HCT116 (cell line): ENCODE measurements around the gene RAP2A.

Experiments used
- EGR1 ChIP-seq: IDR thresholded peaks from 2 replicates; pipeline ENCODE4 v1.6.1; 2012; ENCODE audit warnings: low read depth
- ELF1 ChIP-seq: IDR thresholded peaks from 2 replicates; pipeline ENCODE4 v1.6.1; 2012; ENCODE audit warnings: low read depth, borderline replicate concordance
- EZH2 ChIP-seq: fragments of 200-600 bp; sonication (generic); IDR thresholded peaks from 2 replicates; pipeline ENCODE4 v1.6.1; 2017; ENCODE audit warnings: antibody characterized with exemption, mixed run types
- EZH2phosphoT487 ChIP-seq: fragments of 200-600 bp; IDR thresholded peaks from 2 replicates; pipeline ENCODE4 v1.6.1; 2018; ENCODE audit warnings: antibody characterized with exemption, borderline replicate concordance
- POLR2A ChIP-seq: IDR thresholded peaks from 2 replicates; pipeline ENCODE4 v1.7.0; 2011; ENCODE audit warnings: borderline replicate concordance; ENCODE audit not compliant: insufficient read depth, insufficient read length; ENCODE audit errors: extremely low read depth
- POLR2AphosphoS5 ChIP-seq: IDR thresholded peaks from 2 replicates; pipeline ENCODE4 v1.6.1; 2011; ENCODE audit warnings: mild to moderate bottlenecking, low read depth, low read length, moderate library complexity
- RAD21 ChIP-seq: IDR thresholded peaks from 2 replicates; pipeline ENCODE4 v1.6.1; 2012; ENCODE audit warnings: low read depth, mild to moderate bottlenecking
- SRF ChIP-seq: IDR thresholded peaks from 2 replicates; pipeline ENCODE4 v1.6.1; 2012; ENCODE audit warnings: low read depth
- TCF7L2 ChIP-seq: IDR thresholded peaks from 2 replicates; pipeline ENCODE4 v1.7.0; 2011; ENCODE audit warnings: borderline replicate concordance, inconsistent platforms; ENCODE audit not compliant: insufficient read depth, insufficient read length; ENCODE audit errors: extremely low read depth
- TF ChIP-seq, protein P1 (sequence below), 3 experiments: fragments of 200-600 bp in 1 of 3; sonication (generic) in 1 of 3; IDR thresholded peaks in 2 of 3; conservative IDR thresholded peaks in 1 of 3; 2 replicates each; pipeline ENCODE4 v1.5.1; 2012 to 2017; ENCODE audit warnings: low read depth in 2 of 3, low read length in 2 of 3, antibody characterized with exemption in 1 of 3, borderline replicate concordance in 1 of 3, control low read depth in 1 of 3, mild to moderate bottlenecking in 1 of 3, mixed read lengths in 1 of 3, mixed run types in 1 of 3, moderate library complexity in 1 of 3; ENCODE audit not compliant: insufficient read depth in 1 of 3
- TF ChIP-seq, protein P2 (sequence below): IDR thresholded peaks from 2 replicates; pipeline ENCODE4 v1.6.1; 2012; ENCODE audit warnings: low read depth

DNA sequence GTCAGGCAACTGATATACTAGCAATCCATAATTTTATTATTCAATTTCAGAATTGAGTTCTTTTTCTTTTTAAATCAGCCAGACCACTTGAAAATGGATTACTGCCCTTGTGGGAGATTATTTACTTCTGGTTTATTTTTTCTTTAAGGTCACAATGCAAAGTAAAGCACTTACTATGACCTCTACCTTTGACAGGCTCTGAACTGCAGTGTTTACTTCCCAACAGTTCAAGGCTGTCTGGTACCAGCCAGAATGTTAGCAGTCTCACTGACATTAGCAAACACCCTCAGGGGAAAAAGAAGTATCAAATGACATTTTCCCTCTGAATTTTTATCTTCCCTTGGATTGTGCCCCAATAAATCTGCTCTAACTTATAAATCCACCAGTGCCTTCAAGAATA, 57.5 kb downstream of the RAP2A start:
- TF ChIP-seq, protein P1, sequence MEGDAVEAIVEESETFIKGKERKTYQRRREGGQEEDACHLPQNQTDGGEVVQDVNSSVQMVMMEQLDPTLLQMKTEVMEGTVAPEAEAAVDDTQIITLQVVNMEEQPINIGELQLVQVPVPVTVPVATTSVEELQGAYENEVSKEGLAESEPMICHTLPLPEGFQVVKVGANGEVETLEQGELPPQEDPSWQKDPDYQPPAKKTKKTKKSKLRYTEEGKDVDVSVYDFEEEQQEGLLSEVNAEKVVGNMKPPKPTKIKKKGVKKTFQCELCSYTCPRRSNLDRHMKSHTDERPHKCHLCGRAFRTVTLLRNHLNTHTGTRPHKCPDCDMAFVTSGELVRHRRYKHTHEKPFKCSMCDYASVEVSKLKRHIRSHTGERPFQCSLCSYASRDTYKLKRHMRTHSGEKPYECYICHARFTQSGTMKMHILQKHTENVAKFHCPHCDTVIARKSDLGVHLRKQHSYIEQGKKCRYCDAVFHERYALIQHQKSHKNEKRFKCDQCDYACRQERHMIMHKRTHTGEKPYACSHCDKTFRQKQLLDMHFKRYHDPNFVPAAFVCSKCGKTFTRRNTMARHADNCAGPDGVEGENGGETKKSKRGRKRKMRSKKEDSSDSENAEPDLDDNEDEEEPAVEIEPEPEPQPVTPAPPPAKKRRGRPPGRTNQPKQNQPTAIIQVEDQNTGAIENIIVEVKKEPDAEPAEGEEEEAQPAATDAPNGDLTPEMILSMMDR (IDR thresholded peaks at IDR 0.05 in 2 of 3, conservative IDR thresholded peaks at IDR 0.05 in 1 of 3; ENCODE audit: borderline replicate concordance in 1 of 3, insufficient read depth in 1 of 3, low read depth in 2 of 3, low read length in 2 of 3) = no peak
- TF ChIP-seq POLR2A = no peak
- TF ChIP-seq TCF7L2 = no peak
- TF ChIP-seq EZH2 = no peak
- TF ChIP-seq ELF1 = no peak
- TF ChIP-seq, protein P2, sequence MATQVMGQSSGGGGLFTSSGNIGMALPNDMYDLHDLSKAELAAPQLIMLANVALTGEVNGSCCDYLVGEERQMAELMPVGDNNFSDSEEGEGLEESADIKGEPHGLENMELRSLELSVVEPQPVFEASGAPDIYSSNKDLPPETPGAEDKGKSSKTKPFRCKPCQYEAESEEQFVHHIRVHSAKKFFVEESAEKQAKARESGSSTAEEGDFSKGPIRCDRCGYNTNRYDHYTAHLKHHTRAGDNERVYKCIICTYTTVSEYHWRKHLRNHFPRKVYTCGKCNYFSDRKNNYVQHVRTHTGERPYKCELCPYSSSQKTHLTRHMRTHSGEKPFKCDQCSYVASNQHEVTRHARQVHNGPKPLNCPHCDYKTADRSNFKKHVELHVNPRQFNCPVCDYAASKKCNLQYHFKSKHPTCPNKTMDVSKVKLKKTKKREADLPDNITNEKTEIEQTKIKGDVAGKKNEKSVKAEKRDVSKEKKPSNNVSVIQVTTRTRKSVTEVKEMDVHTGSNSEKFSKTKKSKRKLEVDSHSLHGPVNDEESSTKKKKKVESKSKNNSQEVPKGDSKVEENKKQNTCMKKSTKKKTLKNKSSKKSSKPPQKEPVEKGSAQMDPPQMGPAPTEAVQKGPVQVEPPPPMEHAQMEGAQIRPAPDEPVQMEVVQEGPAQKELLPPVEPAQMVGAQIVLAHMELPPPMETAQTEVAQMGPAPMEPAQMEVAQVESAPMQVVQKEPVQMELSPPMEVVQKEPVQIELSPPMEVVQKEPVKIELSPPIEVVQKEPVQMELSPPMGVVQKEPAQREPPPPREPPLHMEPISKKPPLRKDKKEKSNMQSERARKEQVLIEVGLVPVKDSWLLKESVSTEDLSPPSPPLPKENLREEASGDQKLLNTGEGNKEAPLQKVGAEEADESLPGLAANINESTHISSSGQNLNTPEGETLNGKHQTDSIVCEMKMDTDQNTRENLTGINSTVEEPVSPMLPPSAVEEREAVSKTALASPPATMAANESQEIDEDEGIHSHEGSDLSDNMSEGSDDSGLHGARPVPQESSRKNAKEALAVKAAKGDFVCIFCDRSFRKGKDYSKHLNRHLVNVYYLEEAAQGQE = no peak
- no peak for TF ChIP-seq SRF
- no peak for TF ChIP-seq EZH2phosphoT487
- no peak for TF ChIP-seq EGR1
- no peak for TF ChIP-seq RAD21
- no peak for TF ChIP-seq POLR2AphosphoS5
